Stimulated activated naive CD4-positive, alpha-beta T cell treated with Interleukin-2 at 50 U/mL for 16 hours (primary cell): ENCODE data around the gene RP9.

Experiments used
- DNase-seq: peaks from one replicate; lab custom pipeline; 2025; lab: John Stamatoyannopoulos, UW

The RP9 gene

GRCh38 chr7:33109005-33109757 is at the start of gene RP9:
TSS of gene RP9 (minus strand) at chr7:33109404. CDS start at chr7:33109372, 32 bp downstream.
- peak; percentile 74 for DNase-seq

- no peak for DNase-seq
These were observed 48.6 kb upstream of the RP9 start for GRCh38 chr7:33157781-33158180.

GRCh38 chr7:33157311-33157710 is 48.1 kb upstream of the RP9 start:
- no peak for DNase-seq

- no peak for DNase-seq
These were observed 47.2 kb upstream of the RP9 start for GRCh38 chr7:33156441-33156840.

- no peak for DNase-seq
These were observed 46.6 kb upstream of the RP9 start for GRCh38 chr7:33155811-33156210.

- no peak for DNase-seq
These were observed 42.9 kb upstream of the RP9 start for GRCh38 chr7:33152087-33152486.

- DNase-seq, result no peak
These were observed 36.0 kb upstream of the RP9 start for GRCh38 chr7:33145156-33145555.

- DNase-seq, result no peak
These were observed 35.0 kb upstream of the RP9 start for GRCh38 chr7:33143996-33144718.

- no peak for DNase-seq
These were observed 33.4 kb upstream of the RP9 start for GRCh38 chr7:33142585-33142984.

GRCh38 chr7:33137103-33137502 is 27.9 kb upstream of the RP9 start:
- DNase-seq, result no peak

- DNase-seq, result no peak
These were observed 21.0 kb upstream of the RP9 start for GRCh38 chr7:33130184-33130583.

- DNase-seq, result no peak
These were observed 20.6 kb upstream of the RP9 start for GRCh38 chr7:33129806-33130153.

- DNase-seq, result peak; percentile 92
These were observed 20.0 kb upstream of the RP9 start, which contains the start of gene BBS9 for GRCh38 chr7:33128990-33129805. TSS of gene BBS9 (plus strand) at chr7:33129564. CDS start at chr7:33146253, 16,689 bp downstream.

GRCh38 chr7:33128631-33128989 is 19.4 kb upstream of the RP9 start:
- no peak for DNase-seq

GRCh38 chr7:33127085-33127484 is 17.9 kb upstream of the RP9 start:
- no peak for DNase-seq

GRCh38 chr7:33118383-33118782 is 9.2 kb upstream of the RP9 start:
- no peak for DNase-seq

GRCh38 chr7:33114976-33115375 is 5.8 kb upstream of the RP9 start:
- DNase-seq, result no peak

GRCh38 chr7:33111614-33112013 is 2.4 kb upstream of the RP9 start:
- no peak for DNase-seq

GRCh38 chr7:33109758-33110238 is 594 bp upstream of the RP9 start:
- no peak for DNase-seq

GRCh38 chr7:33108554-33109004 is 625 bp downstream of the RP9 start:
- peak; percentile 16 for DNase-seq

GRCh38 chr7:33107136-33108066 is 1.8 kb downstream of the RP9 start:
- DNase-seq, result no peak
